Stimulated activated CD4-positive, alpha-beta T cell treated with anti-CD3 and anti-CD28 coated beads, Interleukin-1b, Interleukin-23, amount 100 ng/mL, for 48 hours (primary cell): ENCODE data around the gene AQP3.
"Not testable (repeated sequence)": the region's sequence is repeated elsewhere in the genome, so short reads cannot be mapped to it uniquely, and the experiment has no call there.

Experiments
- DNase-seq: peaks from one replicate; pipeline ENCODE4 v3.0.0-alpha.2; 2020

The AQP3 gene

GRCh38 chr9:33408087-33408486 lies 39.3 kb downstream of the AQP3 start:
- no peak for DNase-seq

GRCh38 chr9:33407061-33407460 lies 40.3 kb downstream of the AQP3 start:
- no peak for DNase-seq

- no peak for DNase-seq
Observed at GRCh38 chr9:33404788-33405362, 42.5 kb downstream of the AQP3 start.

- DNase-seq: no peak
Observed at GRCh38 chr9:33403941-33404787, 43.2 kb downstream of the AQP3 start.

- not testable (repeated sequence) for DNase-seq
Observed at GRCh38 chr9:33402371-33402770, 45.0 kb downstream of the AQP3 start, which contains the start of gene AQP7. AQP7 (minus strand) TSS chr9:33402568; CDS start chr9:33401262, 1,306 bp downstream.

GRCh38 chr9:33401809-33402208 lies 45.6 kb downstream of the AQP3 start:
- DNase-seq: not testable (repeated sequence)

- DNase-seq: not testable (repeated sequence)
Observed at GRCh38 chr9:33399047-33399446, 48.3 kb downstream of the AQP3 start.

GRCh38 chr9:33397801-33398200 lies 49.6 kb downstream of the AQP3 start:
- DNase-seq: not testable (repeated sequence)

- DNase-seq: not testable (repeated sequence)
Observed at GRCh38 chr9:33395159-33395879, 52.1 kb downstream of the AQP3 start.

GRCh38 chr9:33393986-33394385 lies 53.4 kb downstream of the AQP3 start:
- DNase-seq: not testable (repeated sequence)

GRCh38 chr9:33393581-33393980 lies 53.8 kb downstream of the AQP3 start:
- no peak for DNase-seq

- not testable (repeated sequence) for DNase-seq
Observed at GRCh38 chr9:33392591-33393021, 54.8 kb downstream of the AQP3 start.
